Spleen (tissue), 11 donors: ENCODE data around the gene YIPF3. TPM values are rescaled to one million over a fixed set of nuclear protein-coding genes. Genes with fewer than 3 reads are reported as not detected.

ENCODE experiments used
- DNase-seq: peaks from one replicate; pipeline ENCODE4 v3.0.0-alpha.2; 2020
- H3K27ac ChIP-seq, 8 donors: fragments of 200-600 bp; sonication (generic) in 7 of 8; 1 replicate in 4 of 8; 2 replicates in 4 of 8; pipeline versions ENCODE4 v1.5.0 to v1.8.0; 2016 to 2021; ENCODE audit warnings: inconsistent platforms in 4 of 8, mild to moderate bottlenecking in 4 of 8, moderate library complexity in 1 of 8
- H3K27me3 ChIP-seq, 7 donors: fragments of 200-600 bp; sonication (generic) in 6 of 7; replicated peaks in 1 of 7; 1 replicate in 4 of 7; 2 replicates in 3 of 7; pipeline versions ENCODE4 v1.5.0 to v1.8.0; 2016 to 2021; ENCODE audit warnings: inconsistent platforms in 3 of 7, mild to moderate bottlenecking in 1 of 7
- H3K36me3 ChIP-seq, 6 donors: fragments of 200-600 bp; sonication (generic) in 5 of 6; 1 replicate in 4 of 6; 2 replicates in 2 of 6; pipeline versions ENCODE4 v1.5.0 to v1.8.0; 2016 to 2021; ENCODE audit warnings: inconsistent platforms in 2 of 6
- H3K4me1 ChIP-seq, 6 donors: fragments of 200-600 bp; sonication (generic) in 5 of 6; 1 replicate in 3 of 6; 2 replicates in 3 of 6; pipeline versions ENCODE4 v1.5.0 to v1.8.0; 2016 to 2021; ENCODE audit warnings: inconsistent platforms in 3 of 6
- H3K4me3 ChIP-seq, 8 donors: fragments of 200-600 bp; sonication (generic) in 7 of 8; 1 replicate in 4 of 8; 2 replicates in 4 of 8; pipeline versions ENCODE4 v1.5.0 to v1.8.0; 2016 to 2021; ENCODE audit warnings: inconsistent platforms in 4 of 8, mild to moderate bottlenecking in 4 of 8, moderate library complexity in 2 of 8
- H3K9me3 ChIP-seq, 8 donors: fragments of 200-600 bp; sonication (generic) in 7 of 8; 1 replicate in 4 of 8; 2 replicates in 4 of 8; pipeline versions ENCODE4 v1.5.0 to v1.8.0; 2016 to 2021; ENCODE audit warnings: inconsistent platforms in 4 of 8
- CTCF ChIP-seq, 11 experiments: fragments of 200-600 bp in 7 of 11; fragments of 450-650 bp in 4 of 11; sonication (generic) in 4 of 11; IDR thresholded peaks in 8 of 11; conservative IDR thresholded peaks in 3 of 11; 1 replicate in 7 of 11; 2 replicates in 4 of 11; pipeline versions ENCODE4 v1.4.0 to v1.8.0; 2016 to 2021; ENCODE audit warnings: antibody characterized with exemption in 11 of 11, inconsistent platforms in 4 of 11, mild to moderate bottlenecking in 1 of 11
- POLR2A ChIP-seq, 3 donors: fragments of 450-650 bp; IDR thresholded peaks; one replicate each; pipeline ENCODE4 v1.5.1; 2017; ENCODE audit warnings: antibody characterized with exemption in 3 of 3, mild to moderate bottlenecking in 1 of 3
- POLR2AphosphoS5 ChIP-seq, 3 donors: sonication (generic); formaldehyde crosslinking; IDR thresholded peaks; one replicate each; pipeline ENCODE4 v1.5.1; 2017; ENCODE audit warnings: antibody characterized with exemption in 3 of 3
- whole genome bisulfite sequencing, 5 donors: extraction: QIAGEN DNeasy Blood & Tissue Kit in 3 of 5; methylation state at CpG; one replicate each; pipeline versions ENCODE4 v1.1.5 to v1.1.7; 2013 to 2018; 5-methylcytosine and 5-hydroxymethylcytosine counted together
- intact Hi-C: fragments of 100-400 bp; cut with DNase I; formaldehyde crosslinking; loops from one replicate; pipeline ENCODE4 v1.15.0; 2023; ENCODE audit warnings: low total_unique reads
- polyA plus RNA-seq, 3 donors: library from polyadenylated mRNA; stranded (reverse); fragments of 200-250 nt; gene quantifications; one replicate each; pipeline ENCODE4 v1.2.1, GENCODE V29; 2013
- small RNA-seq, 4 donors: library from RNA; depleted of rRNA; stranded (forward); fragments of <200 nt; gene quantifications; one replicate each; pipeline ENCODE3, GENCODE V24; 2016
- total RNA-seq, 7 donors: library from RNA; depleted of rRNA in 3 of 7; stranded (reverse); fragments of >200 nt in 3 of 7; fragmentation: NEBNext Ultra II Directional in 4 of 7; extraction: Animal tissue kit (Norgen Biotek cat#: 25700) in 4 of 7; gene quantifications; one replicate each; pipeline versions ENCODE4 v1.1.0 to v1.2.1, GENCODE V29; 2016 to 2021
- donor health status: healthy with polysubstance abuse.
- donor health status: DM: no; HTN: no; CAD: no; lungs with moderate emphysema.
- donor health status: DM: no; HTN: no; CAD: no.
- donor health status: Bipolar disorder and iron deficiency.
- donor health status: healthy.
- donor health status: DM: no; HTN: no; CAD: no.
- donor health status: DM: yes; HTN: yes; CAD: no.

The YIPF3 gene
- total and polyA plus RNA-seq, 10 donors = 38.0 to 80.1 (median 63.8) TPM

- Histone ChIP-seq H3K36me3 (no peaks in the 10 kb centered on the region), H3K4me1 (no peaks in the 10 kb centered on the region), H3K4me3 (no peak overlapping the region), H3K27ac (no peak overlapping the region), H3K9me3 (no peaks in the 10 kb centered on the region), H3K27me3 (peaks cover 0 to 91% (median 15%) of the 10 kb centered on the region in 7 donors)
- DNase-seq = no peak
- intact Hi-C loops = no loop called here
- no peak for TF ChIP-seq POLR2AphosphoS5 (IDR thresholded peaks at IDR 0.05)
- no peak for TF ChIP-seq CTCF (IDR thresholded peaks at IDR 0.05 in 8 of 11, conservative IDR thresholded peaks at IDR 0.05 in 3 of 11)
- no peak for TF ChIP-seq POLR2A (IDR thresholded peaks at IDR 0.05)
- 68 to 86% (median 78%) methylated on average over 5 of the region's 5 CpGs for WGBS, 5 donors
Observed at GRCh38 chr6:43461936-43462335, 54.8 kb downstream of the YIPF3 start.

Small RNAs within 50 kb of the gene (small RNA-seq; reads per million reads assigned to genes)
- gene RF00426 = 0 reads per million in 4 donors
- 0 reads per million in 4 donors for gene RNU6-1113P

Other genes with a start within 250 kb of the YIPF3 start
- not detected for gene SLC22A7, start 218.7 kb downstream of the YIPF3 start, total RNA-seq
- not detected for gene SLC22A7, start 218.7 kb downstream of the YIPF3 start, polyA plus RNA-seq
- gene CRIP3, start 208.1 kb downstream of the YIPF3 start, total RNA-seq = 10 to 100 TPM in 1 of 7 donors, 1 to 10 TPM in 6; 6.4 to 11.6 (median 7.1) TPM
- 10 to 100 TPM; 15.1 to 36.5 (median 35.8) TPM for gene CRIP3, start 208.1 kb downstream of the YIPF3 start, polyA plus RNA-seq
- 10 to 100 TPM; 28.9 to 56.9 (median 39.5) TPM for gene ZNF318, start 147.3 kb downstream of the YIPF3 start, total RNA-seq
- gene ZNF318, start 147.3 kb downstream of the YIPF3 start, polyA plus RNA-seq = 10 to 100 TPM in 2 of 3 donors, 1 to 10 TPM in 1; 8.6 to 15.6 (median 10.8) TPM
- gene ABCC10, start 89.4 kb downstream of the YIPF3 start, total RNA-seq = 10 to 100 TPM; 19.4 to 52.6 (median 35.0) TPM
- 10 to 100 TPM; 13.1 to 28.6 (median 28.5) TPM for gene ABCC10, start 89.4 kb downstream of the YIPF3 start, polyA plus RNA-seq
- under 1 TPM in 5 of 7 donors, not detected in 2; 0.38 to 0.68 (median 0.54) TPM for gene DLK2, start 61.4 kb downstream of the YIPF3 start, total RNA-seq
- under 1 TPM; 0.12 to 0.26 (median 0.17) TPM for gene DLK2, start 61.4 kb downstream of the YIPF3 start, polyA plus RNA-seq
- 10 to 100 TPM; 32.1 to 40.0 (median 37.7) TPM for gene TJAP1, start 39.4 kb downstream of the YIPF3 start, total RNA-seq
- 10 to 100 TPM; 13.5 to 32.1 (median 27.4) TPM for gene TJAP1, start 39.4 kb downstream of the YIPF3 start, polyA plus RNA-seq
- gene LRRC73, start 6.6 kb downstream of the YIPF3 start, total RNA-seq = 1 to 10 TPM in 2 of 7 donors, under 1 TPM in 5; 0.54 to 1.3 (median 0.76) TPM
- under 1 TPM; 0.11 to 0.19 (median 0.11) TPM for gene LRRC73, start 6.6 kb downstream of the YIPF3 start, polyA plus RNA-seq
- gene POLR1C, start 163 bp upstream of the YIPF3 start, total RNA-seq = 10 to 100 TPM; 24.1 to 32.6 (median 28.1) TPM
- gene POLR1C, start 163 bp upstream of the YIPF3 start, polyA plus RNA-seq = 10 to 100 TPM; 27.9 to 30.1 (median 29.1) TPM
- 10 to 100 TPM; 20.4 to 33.1 (median 24.8) TPM for gene XPO5, start 59.1 kb upstream of the YIPF3 start, total RNA-seq
- gene XPO5, start 59.1 kb upstream of the YIPF3 start, polyA plus RNA-seq = 1 to 10 TPM; 7.1 to 9.4 (median 8.2) TPM
- 10 to 100 TPM; 10.5 to 23.0 (median 12.9) TPM for gene POLH, start 59.3 kb upstream of the YIPF3 start, total RNA-seq
- 1 to 10 TPM; 4.1 to 5.2 (median 4.4) TPM for gene POLH, start 59.3 kb upstream of the YIPF3 start, polyA plus RNA-seq
- 100 to 1,000 TPM in 1 of 7 donors, 10 to 100 TPM in 6; 56.8 to 100 (median 72.0) TPM for gene GTPBP2, start 112.3 kb upstream of the YIPF3 start, total RNA-seq
- gene GTPBP2, start 112.3 kb upstream of the YIPF3 start, polyA plus RNA-seq = 10 to 100 TPM; 29.6 to 52.3 (median 43.9) TPM
- gene MAD2L1BP, start 118.9 kb upstream of the YIPF3 start, total RNA-seq = 10 to 100 TPM; 18.9 to 33.4 (median 22.2) TPM
- 10 to 100 TPM; 19.0 to 23.2 (median 19.8) TPM for gene MAD2L1BP, start 118.9 kb upstream of the YIPF3 start, polyA plus RNA-seq
- gene RSPH9, start 128.1 kb upstream of the YIPF3 start, total RNA-seq = under 1 TPM in 4 of 7 donors, not detected in 3; 0.18 to 0.63 (median 0.26) TPM
- gene RSPH9, start 128.1 kb upstream of the YIPF3 start, polyA plus RNA-seq = under 1 TPM; 0.17 to 0.35 (median 0.20) TPM
- 10 to 100 TPM; 29.8 to 37.6 (median 30.9) TPM for gene MRPS18A, start 170.9 kb upstream of the YIPF3 start, total RNA-seq
- 10 to 100 TPM; 28.0 to 48.6 (median 34.3) TPM for gene MRPS18A, start 170.9 kb upstream of the YIPF3 start, polyA plus RNA-seq